ENCODE data around the gene CLEC19A. TPM values are rescaled to one million over a fixed set of nuclear protein-coding genes. Genes with fewer than 3 reads are reported as not detected.

Gene CLEC19A
- total RNA-seq, 1 experiment from 2014 or later = not detected

- DNase-seq = no peak
- H3K27ac ChIP-seq (ENCODE audit: low read length) = no peak overlapping the region
- no peaks in the 10 kb centered on the region for H3K9me2 ChIP-seq (replicated peaks; ENCODE audit: insufficient read depth, low read length)
- no peaks in the 10 kb centered on the region for H3K27me3 ChIP-seq (ENCODE audit: low read length)
- H3K79me2 ChIP-seq (ENCODE audit: low read length) = no peaks in the 10 kb centered on the region
- no peaks in the 10 kb centered on the region for H3K9me3 ChIP-seq (ENCODE audit: low read length)
- no peaks in the 10 kb centered on the region for H3K4me1 ChIP-seq (ENCODE audit: low read length)
- no peaks in the 10 kb centered on the region for H3K36me3 ChIP-seq (ENCODE audit: insufficient read depth, low read length)
- no peak overlapping the region for H3K4me2 ChIP-seq (ENCODE audit: low read depth, low read length, poor library complexity, severe bottlenecking)
- H4K20me1 ChIP-seq (ENCODE audit: insufficient read depth, low read depth, low read length) = no peaks in the 10 kb centered on the region
- H3K4me3 ChIP-seq (ENCODE audit: low read length) = no peak overlapping the region
- no peak overlapping the region for H2AFZ ChIP-seq (ENCODE audit: low read length)
- H3K9ac ChIP-seq (ENCODE audit: low read length) = no peak overlapping the region
Measured at GRCh38 chr16:19338335-19338734, 52.8 kb downstream of the CLEC19A start.

DNA sequence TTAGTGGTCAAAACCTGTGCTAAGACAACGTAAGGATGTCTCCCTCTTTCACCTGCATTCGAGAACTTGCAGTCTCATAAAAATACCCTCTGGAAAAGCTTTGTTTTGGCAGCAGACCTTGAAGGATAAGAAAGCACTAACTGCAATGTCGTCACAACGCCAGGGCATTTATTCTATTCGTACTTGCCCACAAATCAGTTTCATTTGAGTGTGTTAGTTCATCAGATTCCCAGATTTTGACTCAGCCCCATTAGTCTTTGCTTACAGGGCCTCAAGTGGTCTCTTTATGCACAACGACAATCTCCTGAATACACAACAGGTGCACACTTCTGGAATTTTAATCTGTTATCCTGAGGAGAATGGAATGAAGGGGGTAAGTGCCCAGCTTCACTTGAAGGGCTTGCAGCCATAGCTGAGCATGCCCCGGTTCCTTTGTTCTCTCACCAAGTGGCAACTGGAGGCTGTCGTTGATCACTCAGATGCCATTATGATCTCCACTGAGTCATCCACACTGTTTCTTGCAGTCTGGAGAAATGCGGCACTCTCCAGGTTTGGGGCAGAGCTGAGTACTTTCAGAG lies 58.8 kb downstream of the CLEC19A start:
- Histone ChIP-seq H3K27me3 (ENCODE audit: low read length) (no peaks in the 10 kb centered on the region), H3K9me2 (replicated peaks; ENCODE audit: insufficient read depth, low read length) (no peaks in the 10 kb centered on the region), H3K4me1 (ENCODE audit: low read length) (no peaks in the 10 kb centered on the region), H3K4me3 (ENCODE audit: low read length) (no peak overlapping the region), H3K27ac (ENCODE audit: low read length) (no peak overlapping the region), H3K36me3 (ENCODE audit: insufficient read depth, low read length) (no peaks in the 10 kb centered on the region), H2AFZ (ENCODE audit: low read length) (no peak overlapping the region), H3K9me3 (ENCODE audit: low read length) (no peaks in the 10 kb centered on the region), H4K20me1 (ENCODE audit: insufficient read depth, low read depth, low read length) (no peaks in the 10 kb centered on the region), H3K4me2 (ENCODE audit: low read depth, low read length, poor library complexity, severe bottlenecking) (no peak overlapping the region), H3K79me2 (ENCODE audit: low read length) (no peaks in the 10 kb centered on the region), H3K9ac (ENCODE audit: low read length) (no peak overlapping the region)
- no peak for DNase-seq

- Histone ChIP-seq H2AFZ (ENCODE audit: low read length) (no peak overlapping the region), H3K9me2 (replicated peaks; ENCODE audit: insufficient read depth, low read length) (no peaks in the 10 kb centered on the region), H3K36me3 (ENCODE audit: insufficient read depth, low read length) (no peaks in the 10 kb centered on the region), H3K9me3 (ENCODE audit: low read length) (no peaks in the 10 kb centered on the region), H4K20me1 (ENCODE audit: insufficient read depth, low read depth, low read length) (no peaks in the 10 kb centered on the region), H3K4me2 (ENCODE audit: low read depth, low read length, poor library complexity, severe bottlenecking) (no peak overlapping the region), H3K27ac (ENCODE audit: low read length) (no peak overlapping the region), H3K79me2 (ENCODE audit: low read length) (no peaks in the 10 kb centered on the region), H3K27me3 (ENCODE audit: low read length) (no peaks in the 10 kb centered on the region), H3K4me3 (ENCODE audit: low read length) (no peak overlapping the region), H3K9ac (ENCODE audit: low read length) (no peak overlapping the region), H3K4me1 (ENCODE audit: low read length) (no peaks in the 10 kb centered on the region)
- no peak for DNase-seq
Measured at GRCh38 chr16:19344980-19345379, 59.4 kb downstream of the CLEC19A start.

GRCh38 chr16:19346335-19346922 lies 60.9 kb downstream of the CLEC19A start:
- Histone ChIP-seq H3K9me3 (ENCODE audit: low read length) (no peaks in the 10 kb centered on the region), H2AFZ (ENCODE audit: low read length) (no peak overlapping the region), H3K36me3 (ENCODE audit: insufficient read depth, low read length) (no peaks in the 10 kb centered on the region), H3K9me2 (replicated peaks; ENCODE audit: insufficient read depth, low read length) (no peaks in the 10 kb centered on the region), H3K4me1 (ENCODE audit: low read length) (no peaks in the 10 kb centered on the region), H3K79me2 (ENCODE audit: low read length) (no peaks in the 10 kb centered on the region), H3K4me2 (ENCODE audit: low read depth, low read length, poor library complexity, severe bottlenecking) (no peak overlapping the region), H3K27ac (ENCODE audit: low read length) (no peak overlapping the region), H4K20me1 (ENCODE audit: insufficient read depth, low read depth, low read length) (no peaks in the 10 kb centered on the region), H3K9ac (ENCODE audit: low read length) (no peak overlapping the region), H3K4me3 (ENCODE audit: low read length) (no peak overlapping the region), H3K27me3 (ENCODE audit: low read length) (no peaks in the 10 kb centered on the region)
- no peak for DNase-seq

DNA sequence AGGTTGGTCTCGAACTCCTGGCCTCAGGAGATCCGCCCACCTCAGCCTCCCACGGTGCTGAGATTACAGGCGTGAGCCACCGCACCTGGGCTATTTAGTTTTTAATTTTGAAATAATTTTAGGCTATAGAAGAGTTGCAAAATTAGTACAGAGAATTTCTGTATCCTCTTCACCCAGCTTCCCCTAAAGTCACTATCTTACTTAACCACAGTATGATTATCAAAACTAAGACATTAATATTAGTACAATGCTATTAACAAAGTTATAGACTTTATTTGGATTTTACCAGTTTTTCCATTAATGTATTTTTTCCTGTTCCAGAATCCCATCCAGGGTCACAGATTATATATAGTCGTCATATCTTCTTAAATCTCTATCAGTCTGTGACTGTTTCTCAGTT lies 62.6 kb downstream of the CLEC19A start:
- H3K27me3 ChIP-seq (ENCODE audit: low read length) = no peaks in the 10 kb centered on the region
- no peak overlapping the region for H3K27ac ChIP-seq (ENCODE audit: low read length)
- H3K9me3 ChIP-seq (ENCODE audit: low read length) = no peaks in the 10 kb centered on the region
- no peaks in the 10 kb centered on the region for H3K9me2 ChIP-seq (replicated peaks; ENCODE audit: insufficient read depth, low read length)
- no peak overlapping the region for H3K9ac ChIP-seq (ENCODE audit: low read length)
- no peaks in the 10 kb centered on the region for H4K20me1 ChIP-seq (ENCODE audit: insufficient read depth, low read depth, low read length)
- H3K4me3 ChIP-seq (ENCODE audit: low read length) = no peak overlapping the region
- H3K4me2 ChIP-seq (ENCODE audit: low read depth, low read length, poor library complexity, severe bottlenecking) = no peak overlapping the region
- DNase-seq = no peak
- H2AFZ ChIP-seq (ENCODE audit: low read length) = no peak overlapping the region
- H3K36me3 ChIP-seq (ENCODE audit: insufficient read depth, low read length) = no peaks in the 10 kb centered on the region
- H3K4me1 ChIP-seq (ENCODE audit: low read length) = no peaks in the 10 kb centered on the region
- no peaks in the 10 kb centered on the region for H3K79me2 ChIP-seq (ENCODE audit: low read length)

- H3K9me3 ChIP-seq (ENCODE audit: low read length) = no peaks in the 10 kb centered on the region
- H3K9ac ChIP-seq (ENCODE audit: low read length) = no peak overlapping the region
- no peaks in the 10 kb centered on the region for H3K79me2 ChIP-seq (ENCODE audit: low read length)
- no peaks in the 10 kb centered on the region for H4K20me1 ChIP-seq (ENCODE audit: insufficient read depth, low read depth, low read length)
- no peaks in the 10 kb centered on the region for H3K27me3 ChIP-seq (ENCODE audit: low read length)
- H3K4me3 ChIP-seq (ENCODE audit: low read length) = no peak overlapping the region
- no peaks in the 10 kb centered on the region for H3K9me2 ChIP-seq (replicated peaks; ENCODE audit: insufficient read depth, low read length)
- no peak overlapping the region for H3K4me2 ChIP-seq (ENCODE audit: low read depth, low read length, poor library complexity, severe bottlenecking)
- no peak for DNase-seq
- H3K4me1 ChIP-seq (ENCODE audit: low read length) = no peaks in the 10 kb centered on the region
- H3K27ac ChIP-seq (ENCODE audit: low read length) = no peak overlapping the region
- no peaks in the 10 kb centered on the region for H3K36me3 ChIP-seq (ENCODE audit: insufficient read depth, low read length)
- no peak overlapping the region for H2AFZ ChIP-seq (ENCODE audit: low read length)
Measured at GRCh38 chr16:19348578-19349315, 63.2 kb downstream of the CLEC19A start.

DNA sequence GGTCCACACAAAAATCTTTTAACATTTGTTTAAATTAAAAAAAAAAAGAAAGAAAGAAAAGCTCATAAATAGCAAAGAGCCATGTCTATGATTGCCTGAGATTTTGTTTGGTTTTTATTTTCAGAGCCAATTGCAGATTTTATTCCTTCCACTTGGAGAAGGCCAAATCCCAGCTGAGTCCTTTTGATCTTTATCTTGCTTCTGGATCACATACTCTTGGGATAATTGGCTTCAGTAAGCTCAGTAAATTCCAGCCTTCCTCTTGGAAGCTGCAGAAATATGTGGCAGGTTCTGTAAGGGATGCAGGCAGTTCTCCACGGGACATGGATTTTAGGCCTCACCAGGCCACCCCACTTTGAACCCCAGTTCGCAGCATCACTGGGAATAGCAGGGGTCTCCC lies 68.8 kb downstream of the CLEC19A start:
- Histone ChIP-seq H3K27ac (ENCODE audit: low read length) (no peak overlapping the region), H3K36me3 (ENCODE audit: insufficient read depth, low read length) (no peaks in the 10 kb centered on the region), H3K9me2 (replicated peaks; ENCODE audit: insufficient read depth, low read length) (no peaks in the 10 kb centered on the region), H2AFZ (ENCODE audit: low read length) (no peak overlapping the region), H4K20me1 (ENCODE audit: insufficient read depth, low read depth, low read length) (no peaks in the 10 kb centered on the region), H3K27me3 (ENCODE audit: low read length) (no peaks in the 10 kb centered on the region), H3K4me3 (ENCODE audit: low read length) (no peak overlapping the region), H3K9me3 (ENCODE audit: low read length) (no peaks in the 10 kb centered on the region), H3K4me1 (ENCODE audit: low read length) (no peaks in the 10 kb centered on the region), H3K9ac (ENCODE audit: low read length) (no peak overlapping the region), H3K4me2 (ENCODE audit: low read depth, low read length, poor library complexity, severe bottlenecking) (no peak overlapping the region), H3K79me2 (ENCODE audit: low read length) (no peaks in the 10 kb centered on the region)
- DNase-seq = no peak

- peak; percentile 41 for DNase-seq
- Histone ChIP-seq H3K4me1 (ENCODE audit: low read length) (no peaks in the 10 kb centered on the region), H3K9me3 (ENCODE audit: low read length) (no peaks in the 10 kb centered on the region), H3K36me3 (ENCODE audit: insufficient read depth, low read length) (no peaks in the 10 kb centered on the region), H3K79me2 (ENCODE audit: low read length) (no peaks in the 10 kb centered on the region), H3K27me3 (ENCODE audit: low read length) (no peaks in the 10 kb centered on the region), H3K9ac (ENCODE audit: low read length) (no peak overlapping the region), H2AFZ (ENCODE audit: low read length) (no peak overlapping the region), H4K20me1 (ENCODE audit: insufficient read depth, low read depth, low read length) (no peaks in the 10 kb centered on the region), H3K4me2 (ENCODE audit: low read depth, low read length, poor library complexity, severe bottlenecking) (no peak overlapping the region), H3K4me3 (ENCODE audit: low read length) (no peak overlapping the region), H3K9me2 (replicated peaks; ENCODE audit: insufficient read depth, low read length) (no peaks in the 10 kb centered on the region), H3K27ac (ENCODE audit: low read length) (no peak overlapping the region)
Measured at GRCh38 chr16:19356024-19356952, 70.8 kb downstream of the CLEC19A start.
